ENCODE data around the gene ANGEL1.

Gene ANGEL1

DNA sequence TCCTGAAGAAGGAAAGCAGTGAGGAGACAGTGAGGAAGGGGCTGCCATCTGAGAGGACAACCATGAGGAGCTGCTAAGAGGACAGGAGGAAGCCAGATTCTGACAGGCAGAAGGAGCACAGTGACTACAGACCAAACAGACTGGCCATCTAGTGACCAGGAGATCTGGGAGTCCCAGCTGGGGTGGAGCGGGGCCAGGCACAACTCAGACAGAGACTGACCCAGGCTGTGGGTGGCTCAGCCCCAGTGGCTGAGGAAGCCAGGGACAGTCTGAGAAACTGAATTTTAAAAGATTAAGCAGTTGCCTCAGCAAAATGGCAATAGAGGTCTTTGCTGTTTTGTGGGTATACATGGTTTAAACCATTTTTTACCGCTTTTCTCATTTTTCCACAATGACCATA, 42.4 kb upstream of the ANGEL1 start:
- ATAC-seq (ENCODE audit: insufficient read depth, low read depth) (no peak), DNase-seq (no peak)
- TF ChIP-seq, protein P1, sequence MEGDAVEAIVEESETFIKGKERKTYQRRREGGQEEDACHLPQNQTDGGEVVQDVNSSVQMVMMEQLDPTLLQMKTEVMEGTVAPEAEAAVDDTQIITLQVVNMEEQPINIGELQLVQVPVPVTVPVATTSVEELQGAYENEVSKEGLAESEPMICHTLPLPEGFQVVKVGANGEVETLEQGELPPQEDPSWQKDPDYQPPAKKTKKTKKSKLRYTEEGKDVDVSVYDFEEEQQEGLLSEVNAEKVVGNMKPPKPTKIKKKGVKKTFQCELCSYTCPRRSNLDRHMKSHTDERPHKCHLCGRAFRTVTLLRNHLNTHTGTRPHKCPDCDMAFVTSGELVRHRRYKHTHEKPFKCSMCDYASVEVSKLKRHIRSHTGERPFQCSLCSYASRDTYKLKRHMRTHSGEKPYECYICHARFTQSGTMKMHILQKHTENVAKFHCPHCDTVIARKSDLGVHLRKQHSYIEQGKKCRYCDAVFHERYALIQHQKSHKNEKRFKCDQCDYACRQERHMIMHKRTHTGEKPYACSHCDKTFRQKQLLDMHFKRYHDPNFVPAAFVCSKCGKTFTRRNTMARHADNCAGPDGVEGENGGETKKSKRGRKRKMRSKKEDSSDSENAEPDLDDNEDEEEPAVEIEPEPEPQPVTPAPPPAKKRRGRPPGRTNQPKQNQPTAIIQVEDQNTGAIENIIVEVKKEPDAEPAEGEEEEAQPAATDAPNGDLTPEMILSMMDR (IDR thresholded peaks at IDR 0.05; ENCODE audit: borderline replicate concordance, extremely low read depth, low read length, poor library complexity, severe bottlenecking) = no peak
- TF ChIP-seq EZH2 (IDR thresholded peaks at IDR 0.05; ENCODE audit: borderline replicate concordance, low read depth, low read length, severe bottlenecking) = no peak
- no peak overlapping the region for H3K4me2 ChIP-seq (ENCODE audit: insufficient read depth, low read length)
- H4K20me1 ChIP-seq (ENCODE audit: insufficient read depth, low read length) = no peaks in the 10 kb centered on the region
- no peak overlapping the region for H3K9ac ChIP-seq (ENCODE audit: low read depth, low read length)
- H2AFZ ChIP-seq (ENCODE audit: low read depth, low read length) = no peak overlapping the region
- H3K9me3 ChIP-seq (ENCODE audit: insufficient read depth, low read length, severe bottlenecking) = no peaks in the 10 kb centered on the region
- H3K4me1 ChIP-seq (ENCODE audit: insufficient read depth, low read length) = no peaks in the 10 kb centered on the region
- H3K27ac ChIP-seq (ENCODE audit: low read length) = no peak overlapping the region
- no peak overlapping the region for H3K4me3 ChIP-seq (ENCODE audit: low read depth in 1 of 2, low read length in 2 of 2)
- H3K36me3 ChIP-seq (ENCODE audit: insufficient read depth, low read length) = no peaks in the 10 kb centered on the region
- H3K79me2 ChIP-seq (ENCODE audit: insufficient read depth, low read length) = no peaks in the 10 kb centered on the region
- peaks cover 3% of the 10 kb centered on the region for H3K27me3 ChIP-seq (ENCODE audit: insufficient read depth, low read length, poor library complexity)

- TF ChIP-seq EZH2 (IDR thresholded peaks at IDR 0.05; ENCODE audit: borderline replicate concordance, low read depth, low read length, severe bottlenecking) = no peak
- TF ChIP-seq, protein P1 (IDR thresholded peaks at IDR 0.05; ENCODE audit: borderline replicate concordance, extremely low read depth, low read length, poor library complexity, severe bottlenecking) = no peak
- no peak overlapping the region for H3K9ac ChIP-seq (ENCODE audit: low read depth, low read length)
- no peak overlapping the region for H3K4me2 ChIP-seq (ENCODE audit: insufficient read depth, low read length)
- H3K4me1 ChIP-seq (ENCODE audit: insufficient read depth, low read length) = peaks cover 5% of the 10 kb centered on the region; the same call in 1 of the 2 replicates
- no peak overlapping the region for H3K27ac ChIP-seq (ENCODE audit: low read length)
- no peak overlapping the region for H3K4me3 ChIP-seq (ENCODE audit: low read depth in 1 of 2, low read length in 2 of 2)
- H3K36me3 ChIP-seq (ENCODE audit: insufficient read depth, low read length) = no peaks in the 10 kb centered on the region
- no peak for ATAC-seq (ENCODE audit: insufficient read depth, low read depth)
- H3K27me3 ChIP-seq (ENCODE audit: insufficient read depth, low read length, poor library complexity) = no peaks in the 10 kb centered on the region
- no peak overlapping the region for H2AFZ ChIP-seq (ENCODE audit: low read depth, low read length)
- no peaks in the 10 kb centered on the region for H3K79me2 ChIP-seq (ENCODE audit: insufficient read depth, low read length)
- no peaks in the 10 kb centered on the region for H4K20me1 ChIP-seq (ENCODE audit: insufficient read depth, low read length)
- no peaks in the 10 kb centered on the region for H3K9me3 ChIP-seq (ENCODE audit: insufficient read depth, low read length, severe bottlenecking)
- no peak for DNase-seq
These were observed 36.2 kb upstream of the ANGEL1 start for GRCh38 chr14:76848879-76849278.

DNA sequence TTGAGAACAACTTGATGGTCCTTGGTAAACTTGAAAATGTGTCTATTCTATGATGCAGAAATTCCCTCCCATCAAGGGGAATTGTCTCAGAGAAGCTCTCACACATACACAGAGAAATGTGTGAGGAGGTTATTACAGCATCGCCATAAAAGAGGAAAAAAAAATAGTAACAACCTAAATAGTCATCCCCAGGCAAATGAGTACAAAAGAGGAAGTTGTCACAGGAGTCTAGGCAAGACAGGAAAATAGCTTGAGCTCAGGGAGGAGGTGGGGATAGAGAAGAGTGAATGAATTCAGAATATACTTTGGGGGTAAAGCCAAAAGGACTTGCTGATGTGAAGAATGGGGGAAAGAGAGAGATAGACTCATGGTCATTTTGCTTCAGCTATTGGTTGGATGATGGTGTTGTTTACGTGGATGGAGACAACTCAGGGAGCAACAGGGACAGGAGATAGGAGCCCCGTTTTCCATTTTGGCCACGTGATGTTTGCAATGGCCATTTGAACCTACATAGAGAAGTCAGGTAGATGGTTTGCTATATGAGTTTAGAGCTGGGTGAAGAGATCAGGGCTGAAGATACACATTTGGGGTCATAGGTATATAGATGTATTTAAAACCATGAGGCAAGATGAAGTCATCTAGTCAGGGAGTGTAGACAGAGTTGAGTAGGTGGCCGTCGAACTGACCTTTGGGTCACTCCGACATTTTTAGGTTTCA, 33.8 kb upstream of the ANGEL1 start:
- Histone ChIP-seq H3K9me3 (ENCODE audit: insufficient read depth, low read length, severe bottlenecking) (no peaks in the 10 kb centered on the region), H3K27ac (ENCODE audit: low read length) (no peak overlapping the region), H3K4me1 (ENCODE audit: insufficient read depth, low read length) (peaks cover 5% of the 10 kb centered on the region; the same call in 1 of the 2 replicates), H3K9ac (ENCODE audit: low read depth, low read length) (no peak overlapping the region), H2AFZ (ENCODE audit: low read depth, low read length) (no peak overlapping the region), H3K4me3 (ENCODE audit: low read depth in 1 of 2, low read length in 2 of 2) (no peak overlapping the region), H3K79me2 (ENCODE audit: insufficient read depth, low read length) (no peaks in the 10 kb centered on the region), H3K27me3 (ENCODE audit: insufficient read depth, low read length, poor library complexity) (no peaks in the 10 kb centered on the region), H3K4me2 (ENCODE audit: insufficient read depth, low read length) (no peak overlapping the region), H4K20me1 (ENCODE audit: insufficient read depth, low read length) (no peaks in the 10 kb centered on the region), H3K36me3 (ENCODE audit: insufficient read depth, low read length) (no peaks in the 10 kb centered on the region)
- ATAC-seq (ENCODE audit: insufficient read depth, low read depth) (no peak), DNase-seq (no peak)
- no peak for TF ChIP-seq EZH2 (IDR thresholded peaks at IDR 0.05; ENCODE audit: borderline replicate concordance, low read depth, low read length, severe bottlenecking)
- TF ChIP-seq, protein P1 (IDR thresholded peaks at IDR 0.05; ENCODE audit: borderline replicate concordance, extremely low read depth, low read length, poor library complexity, severe bottlenecking) = no peak

Measured in DND-41 (cell line).